GM11168 (cell line): ENCODE data around the gene MFSD6L.

Experiments used
- in situ Hi-C: fragments of 300-500 bp; cut with MboI; formaldehyde crosslinking; loops from one replicate; pipeline ENCODE4 v1.12.0; 2022; ENCODE audit warnings: low sequenced_read_pairs; ENCODE audit not compliant: unreplicated experiment

The MFSD6L gene

GRCh38 chr17:8797621-8798175, 1.5 kb downstream of the MFSD6L start:
- in situ Hi-C loops: no loop called here

- in situ Hi-C loops: no loop called here
Observed at GRCh38 chr17:8794636-8795035, 4.5 kb downstream of the MFSD6L start.

- in situ Hi-C loops: no loop called here
Observed at GRCh38 chr17:8793649-8794048, 5.5 kb downstream of the MFSD6L start.

GRCh38 chr17:8792646-8793045, 6.5 kb downstream of the MFSD6L start:
- in situ Hi-C loops: no loop called here

- in situ Hi-C loops: no loop called here
Observed at GRCh38 chr17:8791910-8792270, 7.3 kb downstream of the MFSD6L start.

- in situ Hi-C loops: no loop called here
Observed at GRCh38 chr17:8791248-8791909, 7.8 kb downstream of the MFSD6L start.

- in situ Hi-C loops: no loop called here
Observed at GRCh38 chr17:8789743-8790142, 9.4 kb downstream of the MFSD6L start.

- in situ Hi-C loops: no loop called here
Observed at GRCh38 chr17:8788998-8789397, 10.2 kb downstream of the MFSD6L start.

- in situ Hi-C loops: no loop called here
Observed at GRCh38 chr17:8785547-8786413, 13.4 kb downstream of the MFSD6L start.

GRCh38 chr17:8782176-8782575, 17.0 kb downstream of the MFSD6L start:
- in situ Hi-C loops: no loop called here

- in situ Hi-C loops: no loop called here
Observed at GRCh38 chr17:8781776-8782175, 17.4 kb downstream of the MFSD6L start.

GRCh38 chr17:8776881-8777280, 22.3 kb downstream of the MFSD6L start:
- in situ Hi-C loops: no loop called here

- in situ Hi-C loops: no loop called here
Observed at GRCh38 chr17:8776248-8776647, 22.9 kb downstream of the MFSD6L start.

- in situ Hi-C loops: no loop called here
Observed at GRCh38 chr17:8766731-8767130, 32.4 kb downstream of the MFSD6L start.

- in situ Hi-C loops: no loop called here
Observed at GRCh38 chr17:8762012-8762411, 37.2 kb downstream of the MFSD6L start.

GRCh38 chr17:8758137-8758596, 41.0 kb downstream of the MFSD6L start, which contains the start of gene SPDYE4:
SPDYE4 (minus strand) TSS chr17:8758546; CDS start chr17:8758382, 164 bp downstream.
- in situ Hi-C loops: no loop called here

GRCh38 chr17:8757189-8757588, 42.0 kb downstream of the MFSD6L start:
- in situ Hi-C loops: no loop called here

- in situ Hi-C loops: no loop called here
Observed at GRCh38 chr17:8755590-8756255, 43.4 kb downstream of the MFSD6L start.

GRCh38 chr17:8754890-8755289, 44.3 kb downstream of the MFSD6L start:
- in situ Hi-C loops: no loop called here

GRCh38 chr17:8753976-8754440, 45.2 kb downstream of the MFSD6L start:
- in situ Hi-C loops: no loop called here
